Measurements from ENCODE around the gene CC2D1B.

GRCh38 chr1:52403566-52404115, 37.6 kb upstream of the CC2D1B start:
- TF ChIP-seq, protein P1, sequence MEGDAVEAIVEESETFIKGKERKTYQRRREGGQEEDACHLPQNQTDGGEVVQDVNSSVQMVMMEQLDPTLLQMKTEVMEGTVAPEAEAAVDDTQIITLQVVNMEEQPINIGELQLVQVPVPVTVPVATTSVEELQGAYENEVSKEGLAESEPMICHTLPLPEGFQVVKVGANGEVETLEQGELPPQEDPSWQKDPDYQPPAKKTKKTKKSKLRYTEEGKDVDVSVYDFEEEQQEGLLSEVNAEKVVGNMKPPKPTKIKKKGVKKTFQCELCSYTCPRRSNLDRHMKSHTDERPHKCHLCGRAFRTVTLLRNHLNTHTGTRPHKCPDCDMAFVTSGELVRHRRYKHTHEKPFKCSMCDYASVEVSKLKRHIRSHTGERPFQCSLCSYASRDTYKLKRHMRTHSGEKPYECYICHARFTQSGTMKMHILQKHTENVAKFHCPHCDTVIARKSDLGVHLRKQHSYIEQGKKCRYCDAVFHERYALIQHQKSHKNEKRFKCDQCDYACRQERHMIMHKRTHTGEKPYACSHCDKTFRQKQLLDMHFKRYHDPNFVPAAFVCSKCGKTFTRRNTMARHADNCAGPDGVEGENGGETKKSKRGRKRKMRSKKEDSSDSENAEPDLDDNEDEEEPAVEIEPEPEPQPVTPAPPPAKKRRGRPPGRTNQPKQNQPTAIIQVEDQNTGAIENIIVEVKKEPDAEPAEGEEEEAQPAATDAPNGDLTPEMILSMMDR (IDR thresholded peaks at IDR 0.05) = no peak
- no peak for TF ChIP-seq POLR2A (IDR thresholded peaks at IDR 0.05)
